Endothelial cell of umbilical vein (primary cell): ENCODE results near the gene CACNA2D1. TPM values are rescaled to one million over a fixed set of nuclear protein-coding genes. Genes with fewer than 3 reads are reported as not detected.
A peak's percentile ranks its signal among the peaks of the same experiment; 100 is the strongest.

Experiments used
- BruUV-seq: library from RNA; stranded (reverse); fragments of 400-500 nt; replicated peaks from 2 replicates; lab custom pipeline; 2021; lab: Mats Ljungman, UMichigan
- CTCF ChIA-PET: fragments of 300-600, 350-600 bp; sonication (Branson Sonifier 250); formaldehyde crosslinking; loops from one replicate; lab custom pipeline; 2021; ENCODE audit warnings: antibody characterized with exemption, inconsistent platforms; lab: Charles Lee
- POLR2A ChIA-PET: fragments of 300-600, 350-600 bp; sonication (Branson Sonifier 250); formaldehyde crosslinking; loops from one replicate; lab custom pipeline; 2021; ENCODE audit warnings: antibody characterized with exemption, inconsistent platforms; lab: Charles Lee
- DNase-seq: peaks from one replicate; pipeline ENCODE4 v3.0.0-alpha.2; 2011; ENCODE audit warnings: low read depth, low spot score
- FAIRE-seq: peaks from 2 replicates; lab custom pipeline; 2011; peaks lifted over from hg19 to GRCh38; lab: Jason Lieb, UNC
- H2AFZ ChIP-seq: 2 replicates; pipeline ENCODE4 v1.6.0; 2012; ENCODE audit warnings: low read depth, low read length, control low read depth, inconsistent platforms
- H3K27ac ChIP-seq: 2 replicates; pipeline ENCODE4 v1.5.1; 2011; ENCODE audit warnings: low read depth, mild to moderate bottlenecking, control low read depth, low read length, moderate library complexity; ENCODE audit not compliant: insufficient read depth
- H3K27me3 ChIP-seq, 2 experiments: 2 replicates each; pipeline versions ENCODE4 v1.6.0 to v1.6.1; 2011; ENCODE audit warnings: low read length in 2 of 2, mixed read lengths in 1 of 2; ENCODE audit not compliant: control insufficient read depth in 2 of 2, insufficient read depth in 2 of 2
- H3K36me3 ChIP-seq, 2 experiments: 2 replicates in 1 of 2; 3 replicates in 1 of 2; pipeline ENCODE4 v1.5.1; 2011; ENCODE audit warnings: low read length in 2 of 2, mild to moderate bottlenecking in 1 of 2, moderate library complexity in 1 of 2; ENCODE audit not compliant: control insufficient read depth in 2 of 2, insufficient read depth in 2 of 2; ENCODE audit errors: extremely low read depth in 1 of 2
- H3K4me1 ChIP-seq: 3 replicates; pipeline ENCODE4 v1.5.1; 2011; ENCODE audit warnings: mild to moderate bottlenecking, low read length; ENCODE audit not compliant: control insufficient read depth, insufficient read depth; ENCODE audit errors: extremely low read depth
- H3K4me2 ChIP-seq: 2 replicates; pipeline ENCODE4 v1.6.1; 2011; ENCODE audit warnings: low read length, control low read depth, mixed read lengths; ENCODE audit not compliant: insufficient read depth
- H3K4me3 ChIP-seq, 3 experiments: fragments of 200-600 bp in 1 of 3; sonication (generic), shearing (Covaris generic) in 1 of 3; replicated peaks in 1 of 3; 2 replicates each; pipeline ENCODE4 v1.5.1; 2011 to 2016; ENCODE audit warnings: control low read depth in 3 of 3, low read length in 3 of 3, mild to moderate bottlenecking in 2 of 3, inconsistent platforms in 1 of 3, low read depth in 1 of 3, moderate library complexity in 1 of 3; ENCODE audit not compliant: insufficient read depth in 1 of 3
- H3K79me2 ChIP-seq: 2 replicates; pipeline ENCODE4 v1.6.0; 2012; ENCODE audit warnings: low read length, inconsistent platforms; ENCODE audit not compliant: control insufficient read depth, insufficient read depth
- H3K9ac ChIP-seq: replicated peaks from 2 replicates; pipeline ENCODE3; 2011; ENCODE audit warnings: low read length, control low read depth; ENCODE audit not compliant: insufficient read depth; ENCODE audit errors: extremely low read depth
- H3K9me1 ChIP-seq: replicated peaks from 3 replicates; pipeline ENCODE4 v1.6.0; 2011; ENCODE audit warnings: mild to moderate bottlenecking, low read length; ENCODE audit not compliant: control insufficient read depth, insufficient read depth; ENCODE audit errors: extremely low read depth
- H3K9me3 ChIP-seq: replicated peaks from 2 replicates; pipeline ENCODE4 v1.5.1; 2012; ENCODE audit warnings: low read length, inconsistent platforms; ENCODE audit not compliant: control insufficient read depth, insufficient read depth
- H4K20me1 ChIP-seq: replicated peaks from 2 replicates; pipeline ENCODE3; 2011; ENCODE audit warnings: mild to moderate bottlenecking, low read length; ENCODE audit not compliant: control insufficient read depth, insufficient read depth; ENCODE audit errors: extremely low read depth
- CTCF ChIP-seq, 2 donors: IDR thresholded peaks; 1 replicate in 1 of 2; 2 replicates in 1 of 2; pipeline ENCODE4 v1.5.1; 2011; ENCODE audit warnings: low read length in 2 of 2, mild to moderate bottlenecking in 2 of 2, moderate library complexity in 2 of 2, control low read depth in 1 of 2, inconsistent platforms in 1 of 2, low read depth in 1 of 2; ENCODE audit not compliant: insufficient read depth in 1 of 2; ENCODE audit errors: extremely low read depth in 1 of 2
- EZH2 ChIP-seq: IDR thresholded peaks from 2 replicates; pipeline ENCODE4 v1.6.1; 2012; ENCODE audit warnings: borderline replicate concordance, low read depth, mild to moderate bottlenecking, moderate library complexity, low read length, inconsistent platforms; ENCODE audit not compliant: severe bottlenecking
- FOS ChIP-seq: IDR thresholded peaks from 2 replicates; pipeline ENCODE4 v1.6.1; 2011; ENCODE audit warnings: mild to moderate bottlenecking, low read length, moderate library complexity, borderline replicate concordance; ENCODE audit not compliant: insufficient read depth
- GATA2 ChIP-seq: IDR thresholded peaks from 2 replicates; pipeline ENCODE4 v1.7.0; 2011; ENCODE audit warnings: low read depth, mild to moderate bottlenecking, moderate library complexity, mixed read lengths, low read length; ENCODE audit not compliant: insufficient read length, insufficient read depth
- JUN ChIP-seq: IDR thresholded peaks from 2 replicates; pipeline ENCODE4 v1.6.1; 2011; ENCODE audit warnings: borderline replicate concordance, low read depth; ENCODE audit not compliant: insufficient read length, insufficient read depth
- MAX ChIP-seq: IDR thresholded peaks from 2 replicates; pipeline ENCODE4 v1.6.1; 2011; ENCODE audit not compliant: insufficient read depth, insufficient read length
- MYC ChIP-seq: IDR thresholded peaks from one replicate; pipeline ENCODE4 v1.6.1; 2011; ENCODE audit warnings: mild to moderate bottlenecking, low read depth, low read length
- POLR2A ChIP-seq: IDR thresholded peaks from 2 replicates; pipeline ENCODE4 v1.6.1; 2012; ENCODE audit warnings: low read depth, mild to moderate bottlenecking, control low read depth, low read length
- POLR2AphosphoS5 ChIP-seq: IDR thresholded peaks from 2 replicates; pipeline ENCODE4 v1.6.1; 2012; ENCODE audit warnings: low read depth, mild to moderate bottlenecking, control low read depth, low read length, moderate library complexity; ENCODE audit not compliant: insufficient read depth
- dilution Hi-C: fragments of 300-500 bp; cut with MboI; formaldehyde crosslinking; loops from one replicate; pipeline ENCODE4 v1.15.0; 2019; ENCODE audit warnings: low sequenced_read_pairs; ENCODE audit not compliant: extremely low pct_ligation_motif_present
- intact Hi-C: fragments of 100-400 bp; cut with micrococcal nuclease; formaldehyde crosslinking; loops from one replicate; pipeline ENCODE4 v1.10.0; 2022
- polyA plus RNA-seq, 4 experiments: library from polyadenylated mRNA; depleted of rRNA in 3 of 4; stranded (reverse) in 3 of 4; unstranded in 1 of 4; fragments of >200 nt; gene quantifications; 2 replicates each; pipeline versions ENCODE4 v1.2.1 to v1.2.3, GENCODE V29; 2011 to 2012; ENCODE audit warnings: missing spikeins in 1 of 4
- total RNA-seq: library from RNA; stranded (reverse); gene quantifications from 2 replicates; pipeline ENCODE4 v1.2.3, GENCODE V29; 2021

Gene CACNA2D1
- total and polyA plus RNA-seq, 2 donors (not counting 3 experiments of a cell fraction or from before 2014, with no cell fraction given) = 4.1 to 38.6 TPM

GRCh38 chr7:82007315-82007714 is 436.3 kb downstream of the CACNA2D1 start:
- TF ChIP-seq MAX (no peak), POLR2A (no peak), CTCF (IDR thresholded peaks at IDR 0.05; ENCODE audit: extremely low read depth in 1 of 2, insufficient read depth in 1 of 2, low read depth in 1 of 2, low read length in 2 of 2) (no peak), GATA2 (no peak), POLR2AphosphoS5 (no peak), FOS (no peak), EZH2 (no peak), MYC (no peak), JUN (no peak)
- no peaks in the 10 kb centered on the region for H4K20me1 ChIP-seq
- H3K27ac ChIP-seq = no peak overlapping the region
- POLR2A ChIA-PET = no interaction called here
- no peak overlapping the region for H3K4me2 ChIP-seq
- H3K4me3 ChIP-seq = no peak overlapping the region
- CTCF ChIA-PET = interaction anchor here (0.9 to 2.8 kb wide), 4 partner anchors 8 to 508 kb away, joined by 3 to 11 read pairs (median 4); no protein-coding TSS in a partner anchor
- H3K9me3 ChIP-seq = no peaks in the 10 kb centered on the region
- no peaks in the 10 kb centered on the region for H3K79me2 ChIP-seq
- intact Hi-C loops (no loop called here), dilution Hi-C loops (no loop called here)
- no peak overlapping the region for H2AFZ ChIP-seq
- DNase-seq (peak; percentile 26), FAIRE-seq (no peak)
- no peaks in the 10 kb centered on the region for H3K36me3 ChIP-seq
- no peaks in the 10 kb centered on the region for H3K4me1 ChIP-seq
- no peaks in the 10 kb centered on the region for H3K27me3 ChIP-seq
- no peaks in the 10 kb centered on the region for H3K9me1 ChIP-seq
- BruUV-seq = no TSS peak
- no peak overlapping the region for H3K9ac ChIP-seq
